C4-2B (cell line): Measurements from ENCODE around the gene C10orf71.

Experiments used
- ZFX ChIP-seq: fragments of 450-650 bp; IDR thresholded peaks from 2 replicates; pipeline ENCODE4 v1.6.1; 2017
- TF ChIP-seq, protein P1 (sequence below): fragments of 450-650 bp; conservative IDR thresholded peaks from 2 replicates; pipeline ENCODE4 v1.5.1; 2017; ENCODE audit warnings: mild to moderate bottlenecking

DNA sequence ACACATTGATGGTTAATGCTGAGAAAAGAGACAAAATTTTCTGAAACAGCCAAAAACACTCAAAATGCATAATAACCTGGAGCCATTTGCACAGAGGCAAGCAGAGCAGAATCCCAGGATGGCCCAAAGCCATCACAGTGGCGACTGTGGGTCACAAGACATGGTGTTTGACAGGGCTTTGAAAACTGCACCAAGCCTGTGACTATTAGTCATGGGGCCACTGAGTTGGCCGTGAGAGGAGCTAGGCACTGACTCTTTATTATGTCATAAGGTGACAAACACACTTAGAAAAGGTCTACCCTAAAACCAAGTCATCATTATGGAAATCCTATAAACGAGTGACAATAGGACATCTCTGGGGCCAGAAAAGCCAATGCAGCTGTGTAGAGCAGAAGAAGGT lies 73.0 kb downstream of the C10orf71 start:
- TF ChIP-seq, protein P1, sequence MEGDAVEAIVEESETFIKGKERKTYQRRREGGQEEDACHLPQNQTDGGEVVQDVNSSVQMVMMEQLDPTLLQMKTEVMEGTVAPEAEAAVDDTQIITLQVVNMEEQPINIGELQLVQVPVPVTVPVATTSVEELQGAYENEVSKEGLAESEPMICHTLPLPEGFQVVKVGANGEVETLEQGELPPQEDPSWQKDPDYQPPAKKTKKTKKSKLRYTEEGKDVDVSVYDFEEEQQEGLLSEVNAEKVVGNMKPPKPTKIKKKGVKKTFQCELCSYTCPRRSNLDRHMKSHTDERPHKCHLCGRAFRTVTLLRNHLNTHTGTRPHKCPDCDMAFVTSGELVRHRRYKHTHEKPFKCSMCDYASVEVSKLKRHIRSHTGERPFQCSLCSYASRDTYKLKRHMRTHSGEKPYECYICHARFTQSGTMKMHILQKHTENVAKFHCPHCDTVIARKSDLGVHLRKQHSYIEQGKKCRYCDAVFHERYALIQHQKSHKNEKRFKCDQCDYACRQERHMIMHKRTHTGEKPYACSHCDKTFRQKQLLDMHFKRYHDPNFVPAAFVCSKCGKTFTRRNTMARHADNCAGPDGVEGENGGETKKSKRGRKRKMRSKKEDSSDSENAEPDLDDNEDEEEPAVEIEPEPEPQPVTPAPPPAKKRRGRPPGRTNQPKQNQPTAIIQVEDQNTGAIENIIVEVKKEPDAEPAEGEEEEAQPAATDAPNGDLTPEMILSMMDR = no peak
- no peak for TF ChIP-seq ZFX
